ENCODE measurements around the gene FAP.

Gene FAP

DNA sequence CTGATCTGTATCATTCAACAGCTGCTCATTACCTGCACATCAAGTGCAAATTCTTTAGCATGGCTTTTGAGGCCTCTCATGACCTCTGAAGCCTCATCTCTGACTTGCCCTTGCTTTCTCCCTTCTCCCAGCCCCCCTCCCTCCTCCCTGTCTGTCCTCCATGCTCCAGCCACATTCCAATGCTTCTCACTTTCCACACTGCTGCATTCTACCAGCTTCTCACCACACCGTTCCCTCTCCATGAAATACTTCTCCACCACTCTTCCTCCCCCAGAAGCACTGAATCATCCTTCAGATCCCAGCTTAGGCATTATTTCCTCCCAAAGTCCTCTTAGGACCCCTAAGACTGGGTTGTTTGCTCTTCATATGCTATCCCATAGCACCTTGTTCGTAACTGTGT lies 118.1 kb downstream of the FAP start:
- DNase-seq: no peak

DNA sequence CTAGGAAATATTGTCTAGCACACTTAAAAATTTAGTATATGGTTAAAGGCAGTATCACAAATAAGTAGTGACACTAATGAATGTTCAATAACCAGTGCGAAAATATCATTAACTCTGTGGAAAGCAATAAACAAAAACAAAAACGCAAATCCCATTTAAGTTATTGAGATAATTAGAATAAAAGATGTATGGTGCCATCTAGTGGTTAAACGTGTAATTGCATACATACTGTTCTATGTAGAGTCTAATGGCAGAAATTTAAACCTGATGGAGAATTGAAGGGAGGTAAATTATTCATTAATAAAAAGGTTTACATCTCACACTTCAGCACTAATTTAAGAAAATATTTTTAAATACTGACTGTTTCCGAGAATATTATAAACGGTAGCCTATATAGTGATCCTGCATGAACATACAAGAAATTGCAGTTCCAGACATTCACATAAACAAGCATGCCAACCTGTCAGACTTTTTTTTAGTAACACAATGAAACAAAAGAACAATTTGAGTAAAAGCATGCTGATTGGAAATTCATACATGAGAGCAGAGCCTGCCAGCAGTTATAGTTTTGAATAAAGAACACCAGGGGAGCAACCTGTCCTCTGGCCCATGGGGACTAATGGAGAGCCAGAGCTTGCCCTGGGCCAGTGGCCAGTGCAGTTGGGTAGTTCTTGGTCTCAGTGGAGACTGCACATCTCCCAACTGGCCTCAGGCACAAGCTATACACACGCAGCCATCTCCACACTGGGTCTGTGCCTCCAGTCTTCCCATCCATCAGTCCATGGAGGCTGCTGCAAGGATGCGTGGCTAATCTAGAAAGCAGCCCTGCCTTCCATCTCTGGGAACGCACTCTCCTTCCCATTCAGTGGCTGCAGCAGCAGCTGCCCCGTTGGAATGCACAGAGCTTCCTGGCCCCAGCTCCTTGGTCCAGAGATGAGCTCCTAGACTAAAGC lies 119.2 kb downstream of the FAP start:
- no peak for DNase-seq
